Muscle of leg (tissue), 11 donors: ENCODE measurements around the gene TFCP2. TPM values are rescaled to one million over a fixed set of nuclear protein-coding genes. Genes with fewer than 3 reads are reported as not detected.

Experiments
- DNase-seq: peaks from one replicate; pipeline ENCODE4 v3.0.0; 2013
- H3K27ac ChIP-seq: one replicate; pipeline ENCODE4 v1.5.1; 2013; ENCODE audit warnings: mild to moderate bottlenecking, low read length, control low read depth
- H3K27me3 ChIP-seq: one replicate; pipeline ENCODE4 v1.6.1; 2013; ENCODE audit warnings: low read length; ENCODE audit not compliant: control insufficient read depth, insufficient read depth
- H3K36me3 ChIP-seq: one replicate; pipeline ENCODE4 v1.6.1; 2013; ENCODE audit warnings: low read length; ENCODE audit not compliant: control insufficient read depth, insufficient read depth
- H3K4me1 ChIP-seq: one replicate; pipeline ENCODE4 v1.6.1; 2013; ENCODE audit warnings: low read length; ENCODE audit not compliant: control insufficient read depth, insufficient read depth
- H3K4me3 ChIP-seq: one replicate; pipeline ENCODE4 v1.5.1; 2013; ENCODE audit warnings: low read length, control low read depth
- H3K9me3 ChIP-seq: replicated peaks from 2 replicates; pipeline ENCODE4 v1.6.1; 2013; ENCODE audit warnings: low read depth, low read length; ENCODE audit not compliant: control insufficient read depth
- WGBS: methylation state at CpG from one replicate; pipeline ENCODE4 v1.1.5; 2013; ENCODE audit warnings: missing lambda C conversion rate; ENCODE audit not compliant: insufficient coverage; 5-methylcytosine and 5-hydroxymethylcytosine counted together
- polyA plus RNA-seq, 8 donors: library from polyadenylated mRNA; unstranded; fragments of 120-200 nt; gene quantifications; one replicate each; pipeline versions ENCODE4 v1.2.1 to v1.2.3, GENCODE V29; 2013; ENCODE audit warnings: inconsistent platforms in 1 of 8, low replicate concordance in 1 of 8; ENCODE audit not compliant: insufficient read length in 8 of 8, insufficient read depth in 1 of 8
- total RNA-seq: library from RNA; stranded (reverse); fragments of 120-200 nt; gene quantifications from one replicate; pipeline ENCODE4 v1.2.4, GENCODE V29; 2013

Gene TFCP2
- total and polyA plus RNA-seq, 9 donors, result 18.3 to 50.3 (median 42.1) TPM

DNA sequence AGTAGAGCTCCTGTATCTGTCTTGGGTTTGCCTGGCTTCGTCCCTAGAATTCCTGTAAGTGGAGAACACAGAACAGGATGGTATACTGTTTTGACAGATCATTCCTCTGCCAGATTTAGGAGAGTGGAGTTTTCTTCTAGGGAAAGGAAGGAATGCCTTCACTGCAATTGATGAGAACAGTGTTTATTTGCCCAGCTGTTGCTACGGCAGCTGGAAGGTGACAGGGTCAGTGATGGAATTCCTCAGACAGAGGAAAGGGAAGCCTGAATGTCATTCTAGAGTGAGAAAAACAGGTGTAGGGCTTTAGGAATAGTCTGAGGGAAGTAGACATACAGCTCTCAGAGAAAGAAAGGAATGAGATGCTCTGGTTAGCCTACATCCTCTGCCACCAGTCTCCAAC lies 101.3 kb downstream of the TFCP2 start:
- no peak for DNase-seq
- Histone ChIP-seq H3K27ac (no peak overlapping the region), H3K9me3 (no peaks in the 10 kb centered on the region), H3K4me1 (peaks cover 14% of the 10 kb centered on the region), H3K4me3 (no peak overlapping the region), H3K27me3 (no peaks in the 10 kb centered on the region), H3K36me3 (peaks cover 64% of the 10 kb centered on the region)
- WGBS, result 78% methylated on average over 1 of the region's 2 CpGs

GRCh38 chr12:51070004-51070403 lies 102.9 kb downstream of the TFCP2 start:
- peaks cover 73% of the 10 kb centered on the region for H3K36me3 ChIP-seq
- 21% methylated on average over 2 of the region's 3 CpGs for WGBS
- H3K4me1 ChIP-seq, result peaks cover 5% of the 10 kb centered on the region
- H3K27ac ChIP-seq, result no peak overlapping the region
- peak; percentile 41 for DNase-seq
- H3K27me3 ChIP-seq, result no peaks in the 10 kb centered on the region
- H3K4me3 ChIP-seq, result no peak overlapping the region
- no peaks in the 10 kb centered on the region for H3K9me3 ChIP-seq

DNA sequence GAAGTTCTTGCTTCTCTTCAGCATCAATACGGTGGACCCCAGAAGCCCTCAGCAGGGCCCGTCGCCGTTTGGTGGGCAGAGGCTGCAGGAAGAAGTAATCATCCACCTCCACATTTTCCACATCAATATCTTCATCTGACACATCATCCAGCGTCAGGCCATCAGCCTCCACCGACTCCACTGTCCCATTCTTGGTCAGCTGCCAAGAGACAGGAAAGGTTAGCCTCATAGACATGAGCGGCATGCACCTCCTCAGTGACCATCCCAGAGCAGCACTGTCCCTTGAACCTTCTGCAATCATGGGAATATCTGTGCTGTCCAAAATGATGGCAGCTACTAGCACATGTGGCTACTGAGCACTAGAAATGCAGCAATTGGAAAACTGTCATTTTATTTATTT lies 105.2 kb downstream of the TFCP2 start:
- Histone ChIP-seq H3K9me3 (no peaks in the 10 kb centered on the region), H3K27me3 (no peaks in the 10 kb centered on the region), H3K4me1 (peaks cover 5% of the 10 kb centered on the region), H3K4me3 (no peak overlapping the region), H3K27ac (no peak overlapping the region), H3K36me3 (peaks cover 79% of the 10 kb centered on the region)
- 72% methylated on average over 7 of the region's 7 CpGs for WGBS
- DNase-seq, result no peak

DNA sequence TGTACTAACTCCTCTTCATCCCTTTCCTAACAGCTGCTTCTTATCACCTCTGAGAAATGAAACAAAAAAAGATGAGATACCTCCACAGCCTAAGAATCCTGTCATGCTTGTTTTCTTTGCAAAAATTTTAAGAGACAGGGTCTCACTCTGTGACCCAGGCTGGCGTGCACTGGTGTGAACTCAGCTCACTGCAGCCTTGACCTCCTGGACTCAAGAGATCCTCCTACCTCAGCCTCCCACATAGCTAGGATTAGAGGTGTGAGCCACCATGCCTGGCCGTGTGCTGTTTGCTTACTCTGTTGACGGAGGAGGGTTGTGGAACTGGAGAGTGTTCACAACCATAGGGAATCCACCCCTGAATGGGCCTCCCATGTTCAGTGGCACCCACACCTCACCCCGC lies 105.7 kb downstream of the TFCP2 start:
- H3K4me1 ChIP-seq, result peaks cover 5% of the 10 kb centered on the region
- no peak for DNase-seq
- 81% methylated on average over 2 of the region's 4 CpGs for WGBS
- no peaks in the 10 kb centered on the region for H3K9me3 ChIP-seq
- no peak overlapping the region for H3K4me3 ChIP-seq
- no peaks in the 10 kb centered on the region for H3K27me3 ChIP-seq
- peaks cover 78% of the 10 kb centered on the region for H3K36me3 ChIP-seq
- no peak overlapping the region for H3K27ac ChIP-seq

DNA sequence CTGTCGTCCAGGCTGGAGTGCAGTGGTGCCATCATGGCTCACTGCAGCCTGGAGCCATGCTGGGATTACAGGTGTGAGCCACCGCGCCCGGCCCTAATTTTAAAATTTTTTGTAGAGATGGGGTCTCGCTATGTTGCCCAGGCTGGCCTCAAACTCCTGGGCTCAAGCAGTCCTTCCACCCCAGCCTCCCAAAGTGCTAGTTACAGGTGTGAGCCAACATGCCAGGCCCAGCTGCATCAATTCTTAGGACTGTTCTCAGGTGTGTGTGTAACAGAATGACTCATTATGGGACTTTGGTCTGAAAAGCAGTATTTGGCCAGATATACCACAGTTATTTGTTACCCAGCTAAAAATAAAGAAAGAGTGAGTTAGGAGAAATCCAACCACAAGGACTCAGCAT lies 107.4 kb downstream of the TFCP2 start:
- Histone ChIP-seq H3K36me3 (peaks cover 75% of the 10 kb centered on the region), H3K4me1 (no peaks in the 10 kb centered on the region), H3K27ac (no peak overlapping the region), H3K27me3 (no peaks in the 10 kb centered on the region), H3K4me3 (no peak overlapping the region), H3K9me3 (no peaks in the 10 kb centered on the region)
- no CpG with 5 or more reads among the region's 5 CpGs for WGBS
- DNase-seq, result no peak

- 83% methylated on average over 3 of the region's 9 CpGs for WGBS
- no peak overlapping the region for H3K27ac ChIP-seq
- DNase-seq, result no peak
These were observed 110.1 kb downstream of the TFCP2 start for GRCh38 chr12:51062631-51063397.

GRCh38 chr12:51059086-51059485 lies 113.8 kb downstream of the TFCP2 start:
- H3K9me3 ChIP-seq, result no peaks in the 10 kb centered on the region
- 71% methylated on average over 4 of the region's 7 CpGs for WGBS
- no peak overlapping the region for H3K27ac ChIP-seq
- no peak for DNase-seq
- peaks cover 82% of the 10 kb centered on the region for H3K36me3 ChIP-seq
- H3K4me3 ChIP-seq, result no peak overlapping the region
- no peaks in the 10 kb centered on the region for H3K27me3 ChIP-seq
- no peaks in the 10 kb centered on the region for H3K4me1 ChIP-seq

More at GRCh38 chr12:51062631-51063397, 110.1 kb downstream of the TFCP2 start:
- H3K9me3 ChIP-seq, result no peaks in the 10 kb centered on the region
- H3K27me3 ChIP-seq, result no peaks in the 10 kb centered on the region
- no peak overlapping the region for H3K4me3 ChIP-seq
- no peaks in the 10 kb centered on the region for H3K4me1 ChIP-seq
- peaks cover 83% of the 10 kb centered on the region for H3K36me3 ChIP-seq

DNA sequence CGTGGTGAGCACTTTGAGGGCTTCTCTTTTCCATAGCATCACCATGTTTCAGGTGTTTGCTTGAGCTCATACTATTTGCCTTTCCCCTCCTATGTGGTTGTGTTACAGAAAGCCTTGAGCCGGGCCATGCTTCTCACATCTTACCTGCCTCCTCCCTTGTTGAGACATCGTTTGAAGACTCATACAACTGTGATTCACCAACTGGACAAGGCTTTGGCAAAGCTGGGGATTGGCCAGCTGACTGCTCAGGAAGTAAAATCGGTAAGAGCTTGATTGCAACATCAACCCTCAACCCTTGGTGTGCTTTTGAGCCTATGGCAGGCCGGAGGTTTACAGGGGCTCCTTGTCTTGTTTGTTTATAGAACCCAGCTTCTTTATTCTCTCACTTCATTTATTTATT lies 116.7 kb downstream of the TFCP2 start:
- Histone ChIP-seq H3K27ac (no peak overlapping the region), H3K27me3 (no peaks in the 10 kb centered on the region), H3K4me1 (no peaks in the 10 kb centered on the region), H3K4me3 (no peak overlapping the region), H3K9me3 (no peaks in the 10 kb centered on the region), H3K36me3 (peaks cover 67% of the 10 kb centered on the region)
- WGBS, result 93% methylated on average over 3 of the region's 5 CpGs
- no peak for DNase-seq

DNA sequence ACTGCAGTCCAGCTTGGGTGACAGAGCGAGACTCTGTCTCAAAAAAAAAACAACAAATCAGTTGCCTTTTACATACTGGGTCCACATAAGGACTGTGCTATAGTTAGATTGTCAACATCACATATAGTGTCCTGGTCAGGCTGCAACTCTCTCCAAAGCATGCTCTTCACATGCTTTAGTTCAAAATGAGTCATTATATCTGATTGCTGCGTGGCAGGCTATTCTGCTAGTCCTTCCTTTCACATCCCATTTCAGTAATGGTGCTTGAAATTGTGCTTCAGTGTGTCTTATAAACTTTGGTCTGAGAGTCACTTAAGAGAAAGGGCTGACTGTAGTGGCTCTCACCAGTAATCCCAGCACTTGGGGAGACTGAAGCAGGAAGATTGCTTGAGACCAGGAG lies 117.9 kb downstream of the TFCP2 start:
- no peak for DNase-seq
- WGBS, result no CpG with 5 or more reads among the region's 2 CpGs
- H3K9me3 ChIP-seq, result no peaks in the 10 kb centered on the region
- H3K4me1 ChIP-seq, result no peaks in the 10 kb centered on the region
- H3K36me3 ChIP-seq, result peaks cover 61% of the 10 kb centered on the region
- H3K4me3 ChIP-seq, result no peak overlapping the region
- H3K27ac ChIP-seq, result no peak overlapping the region
- no peaks in the 10 kb centered on the region for H3K27me3 ChIP-seq

DNA sequence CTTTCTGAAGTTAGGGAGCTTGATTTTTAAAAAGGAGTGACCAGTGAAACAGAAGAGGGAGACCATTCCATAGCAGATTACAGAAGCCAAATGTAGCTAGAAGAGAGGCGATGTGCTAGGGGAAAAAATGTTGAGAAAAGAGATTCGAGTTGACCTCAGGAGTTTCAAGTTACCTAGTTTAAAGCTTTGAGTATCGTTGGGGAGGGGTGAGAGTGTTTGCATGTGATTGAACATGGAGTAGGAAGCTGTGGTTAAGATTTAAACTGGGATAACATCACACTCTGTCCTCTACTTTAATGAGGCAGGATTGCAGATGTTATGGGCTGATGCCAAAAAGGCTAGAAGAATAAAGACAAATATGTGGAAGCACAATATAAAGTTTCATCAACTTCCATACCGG lies 121.1 kb downstream of the TFCP2 start:
- Histone ChIP-seq H3K36me3 (peaks cover 32% of the 10 kb centered on the region), H3K9me3 (no peaks in the 10 kb centered on the region), H3K4me1 (peaks cover 16% of the 10 kb centered on the region), H3K27ac (no peak overlapping the region), H3K27me3 (no peaks in the 10 kb centered on the region), H3K4me3 (no peak overlapping the region)
- DNase-seq, result no peak
- 42% methylated on average over 3 of the region's 4 CpGs for WGBS

DNA sequence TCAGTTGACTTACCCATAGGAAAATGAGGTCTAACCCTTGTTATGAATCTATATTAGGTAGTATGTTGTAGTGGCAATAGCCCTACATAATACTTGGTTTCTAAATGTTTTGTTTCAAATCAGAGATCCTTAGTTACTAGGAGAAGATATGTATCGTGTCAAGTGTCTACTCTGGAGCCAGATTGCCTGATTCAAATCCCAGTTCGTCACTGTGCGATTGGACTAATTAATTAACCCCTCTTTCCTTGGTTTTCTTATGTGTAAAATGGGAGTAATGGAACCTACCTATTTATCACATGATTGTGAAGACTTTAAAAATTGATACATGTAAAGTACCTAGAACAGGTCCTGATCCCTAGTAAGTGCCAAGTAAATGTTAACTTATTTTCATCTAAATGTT lies 123.4 kb downstream of the TFCP2 start:
- Histone ChIP-seq H3K4me3 (no peak overlapping the region), H3K27me3 (no peaks in the 10 kb centered on the region), H3K4me1 (peaks cover 16% of the 10 kb centered on the region), H3K27ac (no peak overlapping the region), H3K9me3 (no peaks in the 10 kb centered on the region), H3K36me3 (peaks cover 13% of the 10 kb centered on the region)
- WGBS, result no CpG with 5 or more reads among the region's 3 CpGs
- no peak for DNase-seq
